WTC11 (cell line): Measurements from ENCODE around the gene SORT1. TPM values are rescaled to one million over a fixed set of nuclear protein-coding genes. Genes with fewer than 3 reads are reported as not detected.

ENCODE experiments used
- ATAC-seq: fragments of 200-7000 bp; cut with Tn5 transposase; 2 replicates; pipeline ENCODE4 v1.10.0; 2021; ENCODE audit warnings: mild to moderate bottlenecking, moderate library complexity
- CTCF ChIA-PET: fragments of 300-600 bp; sonication (Branson Sonifier 250); formaldehyde crosslinking; loops from one replicate; lab custom pipeline; 2021; ENCODE audit warnings: antibody characterized with exemption; lab: Charles Lee
- POLR2A ChIA-PET: fragments of 350-600 bp; sonication (Branson Sonifier 250); formaldehyde crosslinking; loops from one replicate; lab custom pipeline; 2021; ENCODE audit warnings: antibody characterized with exemption; lab: Charles Lee
- DNase-seq: peaks from one replicate; pipeline ENCODE4 v3.0.0; 2021; ENCODE audit warnings: low spot score
- H3K27ac Mint-ChIP-seq: 2 replicates; pipeline ENCODE4 v1.8.0; 2021; ENCODE audit warnings: mixed read lengths
- H3K27me3 Mint-ChIP-seq: 2 replicates; pipeline ENCODE4 v1.8.0; 2021; ENCODE audit warnings: low read depth, mild to moderate bottlenecking, moderate library complexity, mixed read lengths
- H3K36me3 Mint-ChIP-seq: 2 replicates; pipeline ENCODE4 v1.8.0; 2021; ENCODE audit warnings: mixed read lengths
- H3K4me1 Mint-ChIP-seq: 2 replicates; pipeline ENCODE4 v1.8.0; 2022; ENCODE audit warnings: mixed read lengths
- H3K4me3 Mint-ChIP-seq: 2 replicates; pipeline ENCODE4 v1.8.0; 2021; ENCODE audit warnings: mild to moderate bottlenecking, moderate library complexity, mixed read lengths
- H3K9me3 Mint-ChIP-seq: 2 replicates; pipeline ENCODE4 v1.8.0; 2021; ENCODE audit warnings: mixed read lengths
- ATF1 ChIP-seq: sonication (generic); formaldehyde crosslinking; IDR thresholded peaks from 2 replicates; pipeline ENCODE4 v1.8.1; 2023; ENCODE audit warnings: mild to moderate bottlenecking, moderate library complexity, missing genetic modification reagents
- FOXP1 ChIP-seq: sonication (generic); formaldehyde crosslinking; IDR thresholded peaks from 2 replicates; pipeline ENCODE4 v1.8.0; 2022; ENCODE audit warnings: missing genetic modification reagents, mild to moderate bottlenecking, moderate library complexity, borderline replicate concordance
- IRF2 ChIP-seq: sonication (generic); formaldehyde crosslinking; IDR thresholded peaks from 2 replicates; pipeline ENCODE4 v1.8.0; 2022; ENCODE audit warnings: low read depth, missing genetic modification reagents, borderline replicate concordance
- JAZF1 ChIP-seq: fragments of 250-450 bp; sonication (Bioruptor Pico); IDR thresholded peaks from 2 replicates; pipeline ENCODE4 v1.9.0; 2021; ENCODE audit warnings: moderate library complexity, mild to moderate bottlenecking, inconsistent platforms
- MAX ChIP-seq: sonication (generic); formaldehyde crosslinking; IDR thresholded peaks from 2 replicates; pipeline ENCODE4 v1.8.0; 2022; ENCODE audit warnings: mild to moderate bottlenecking, missing genetic modification reagents
- MLX ChIP-seq: sonication (generic); formaldehyde crosslinking; IDR thresholded peaks from 2 replicates; pipeline ENCODE4 v1.8.1; 2023; ENCODE audit warnings: mild to moderate bottlenecking, missing genetic modification reagents, moderate library complexity
- MXD4 ChIP-seq: fragments of 250-450 bp; sonication (Bioruptor Pico); IDR thresholded peaks from 2 replicates; pipeline ENCODE4 v1.8.0; 2021; ENCODE audit warnings: mild to moderate bottlenecking, moderate library complexity, borderline replicate concordance
- NR2C2 ChIP-seq: sonication (generic); formaldehyde crosslinking; IDR thresholded peaks from 2 replicates; pipeline ENCODE4 v1.8.0; 2022; ENCODE audit warnings: mild to moderate bottlenecking, missing genetic modification reagents
- STAT6 ChIP-seq: sonication (generic); formaldehyde crosslinking; conservative IDR thresholded peaks from 2 replicates; pipeline ENCODE4 v1.8.1; 2023; ENCODE audit warnings: mild to moderate bottlenecking, low read depth, missing genetic modification reagents, moderate library complexity
- ZNF317 ChIP-seq: sonication (generic); formaldehyde crosslinking; IDR thresholded peaks from 2 replicates; pipeline ENCODE4 v1.8.1; 2023; ENCODE audit warnings: low read depth, mild to moderate bottlenecking, moderate library complexity, missing genetic modification reagents, borderline replicate concordance
- ZNF423 ChIP-seq: fragments of 250-450 bp; sonication (Bioruptor Pico); IDR thresholded peaks from 2 replicates; pipeline ENCODE4 v2.1.2; 2022; ENCODE audit warnings: mild to moderate bottlenecking, moderate library complexity
- ZNF532 ChIP-seq: fragments of 250-450 bp; sonication (Bioruptor Pico); IDR thresholded peaks from 2 replicates; pipeline ENCODE4 v1.9.0; 2021; ENCODE audit warnings: mild to moderate bottlenecking, borderline replicate concordance
- total RNA-seq: library from RNA; stranded (reverse); gene quantifications from 3 replicates; pipeline ENCODE4 v1.2.3, GENCODE V29; 2021
- TF ChIP-seq, protein P1 (sequence below): sonication (generic); formaldehyde crosslinking; IDR thresholded peaks from 2 replicates; pipeline ENCODE4 v1.8.1; 2023; ENCODE audit warnings: mild to moderate bottlenecking, missing genetic modification reagents, borderline replicate concordance
- TF ChIP-seq, protein P2 (sequence below): sonication (generic); formaldehyde crosslinking; IDR thresholded peaks from 2 replicates; pipeline ENCODE4 v1.8.1; 2022; ENCODE audit warnings: missing genetic modification reagents, borderline replicate concordance

The SORT1 gene
- total RNA-seq, 1 experiment from 2014 or later, result 55.9 TPM

- no peak for DNase-seq
- POLR2A ChIA-PET, result interaction anchor here (1.7 kb wide), 1 partner anchor 40 kb away, joined by 4 read pairs; the partner anchor contains the start of gene PSRC1
- H3K4me1 Mint-ChIP-seq, result peaks cover 11% of the 10 kb centered on the region
- TF ChIP-seq MAX (CRISPR knock-in tag), result no peak
- TF ChIP-seq IRF2 (CRISPR knock-in tag), result no peak
- TF ChIP-seq, protein P1, sequence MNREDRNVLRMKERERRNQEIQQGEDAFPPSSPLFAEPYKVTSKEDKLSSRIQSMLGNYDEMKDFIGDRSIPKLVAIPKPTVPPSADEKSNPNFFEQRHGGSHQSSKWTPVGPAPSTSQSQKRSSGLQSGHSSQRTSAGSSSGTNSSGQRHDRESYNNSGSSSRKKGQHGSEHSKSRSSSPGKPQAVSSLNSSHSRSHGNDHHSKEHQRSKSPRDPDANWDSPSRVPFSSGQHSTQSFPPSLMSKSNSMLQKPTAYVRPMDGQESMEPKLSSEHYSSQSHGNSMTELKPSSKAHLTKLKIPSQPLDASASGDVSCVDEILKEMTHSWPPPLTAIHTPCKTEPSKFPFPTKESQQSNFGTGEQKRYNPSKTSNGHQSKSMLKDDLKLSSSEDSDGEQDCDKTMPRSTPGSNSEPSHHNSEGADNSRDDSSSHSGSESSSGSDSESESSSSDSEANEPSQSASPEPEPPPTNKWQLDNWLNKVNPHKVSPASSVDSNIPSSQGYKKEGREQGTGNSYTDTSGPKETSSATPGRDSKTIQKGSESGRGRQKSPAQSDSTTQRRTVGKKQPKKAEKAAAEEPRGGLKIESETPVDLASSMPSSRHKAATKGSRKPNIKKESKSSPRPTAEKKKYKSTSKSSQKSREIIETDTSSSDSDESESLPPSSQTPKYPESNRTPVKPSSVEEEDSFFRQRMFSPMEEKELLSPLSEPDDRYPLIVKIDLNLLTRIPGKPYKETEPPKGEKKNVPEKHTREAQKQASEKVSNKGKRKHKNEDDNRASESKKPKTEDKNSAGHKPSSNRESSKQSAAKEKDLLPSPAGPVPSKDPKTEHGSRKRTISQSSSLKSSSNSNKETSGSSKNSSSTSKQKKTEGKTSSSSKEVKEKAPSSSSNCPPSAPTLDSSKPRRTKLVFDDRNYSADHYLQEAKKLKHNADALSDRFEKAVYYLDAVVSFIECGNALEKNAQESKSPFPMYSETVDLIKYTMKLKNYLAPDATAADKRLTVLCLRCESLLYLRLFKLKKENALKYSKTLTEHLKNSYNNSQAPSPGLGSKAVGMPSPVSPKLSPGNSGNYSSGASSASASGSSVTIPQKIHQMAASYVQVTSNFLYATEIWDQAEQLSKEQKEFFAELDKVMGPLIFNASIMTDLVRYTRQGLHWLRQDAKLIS (CRISPR knock-in tag), result no peak
- TF ChIP-seq JAZF1, result no peak
- no peak for TF ChIP-seq MLX (CRISPR knock-in tag)
- TF ChIP-seq, protein P2, sequence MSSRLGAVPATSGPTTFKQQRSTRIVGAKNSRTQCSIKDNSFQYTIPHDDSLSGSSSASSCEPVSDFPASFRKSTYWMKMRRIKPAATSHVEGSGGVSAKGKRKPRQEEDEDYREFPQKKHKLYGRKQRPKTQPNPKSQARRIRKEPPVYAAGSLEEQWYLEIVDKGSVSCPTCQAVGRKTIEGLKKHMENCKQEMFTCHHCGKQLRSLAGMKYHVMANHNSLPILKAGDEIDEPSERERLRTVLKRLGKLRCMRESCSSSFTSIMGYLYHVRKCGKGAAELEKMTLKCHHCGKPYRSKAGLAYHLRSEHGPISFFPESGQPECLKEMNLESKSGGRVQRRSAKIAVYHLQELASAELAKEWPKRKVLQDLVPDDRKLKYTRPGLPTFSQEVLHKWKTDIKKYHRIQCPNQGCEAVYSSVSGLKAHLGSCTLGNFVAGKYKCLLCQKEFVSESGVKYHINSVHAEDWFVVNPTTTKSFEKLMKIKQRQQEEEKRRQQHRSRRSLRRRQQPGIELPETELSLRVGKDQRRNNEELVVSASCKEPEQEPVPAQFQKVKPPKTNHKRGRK (CRISPR knock-in tag), result no peak
- TF ChIP-seq ZNF423 (CRISPR knock-in tag), result no peak
- TF ChIP-seq NR2C2, result no peak
- no peak for TF ChIP-seq ZNF317
- no peak for TF ChIP-seq STAT6 (CRISPR knock-in tag)
- no peak for TF ChIP-seq ATF1 (CRISPR knock-in tag)
- TF ChIP-seq, all 79 proteins: peak for 0
- CTCF ChIA-PET, result interaction anchor here (1.3 kb wide), 1 partner anchor 75 kb away, joined by 4 read pairs; no protein-coding TSS in a partner anchor
- Mint-ChIP-seq H3K4me3 (no peak overlapping the region), H3K27me3 (no peaks in the 10 kb centered on the region), H3K27ac (no peak overlapping the region), H3K9me3 (no peaks in the 10 kb centered on the region), H3K36me3 (peaks cover 50% of the 10 kb centered on the region)
- ATAC-seq, result no peak
Measured at GRCh38 chr1:109322974-109323373, 74.7 kb downstream of the SORT1 start.

DNA sequence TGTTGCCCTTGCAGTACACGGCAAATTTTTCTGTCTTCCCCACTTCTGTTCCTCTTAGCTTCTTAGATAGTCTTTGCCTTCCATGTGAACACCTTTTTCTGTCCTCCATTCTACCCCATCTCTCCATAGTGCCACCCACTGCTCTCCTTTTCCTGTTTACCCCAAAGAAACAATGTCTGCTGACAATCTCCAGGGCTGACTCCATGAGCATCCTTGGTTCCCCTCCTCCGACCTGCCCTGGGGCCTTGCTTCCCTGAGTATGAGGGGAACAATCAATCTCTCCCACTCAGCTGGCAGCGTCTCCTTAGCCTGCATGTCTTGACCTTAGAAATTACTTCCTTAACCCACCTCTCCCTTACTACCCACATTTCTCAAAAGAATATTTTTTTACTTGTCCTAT lies 78.6 kb downstream of the SORT1 start:
- ATAC-seq (peak; percentile 63), DNase-seq (no peak)
- CTCF ChIA-PET, result interaction anchor here (0.6 to 1.0 kb wide), 2 partner anchors 21 to 41 kb away, joined by 3 read pairs; no protein-coding TSS in a partner anchor
- H3K4me1 Mint-ChIP-seq, result peaks cover 11% of the 10 kb centered on the region
- POLR2A ChIA-PET, result no interaction called here
- no peaks in the 10 kb centered on the region for H3K9me3 Mint-ChIP-seq
- H3K27ac Mint-ChIP-seq, result peak overlapping the region; percentile 3
- no peak overlapping the region for H3K4me3 Mint-ChIP-seq
- TF ChIP-seq ZNF317 (peak; percentile 59; the same call in 1 of the 2 replicates), ZNF532 (no peak), FOXP1 (CRISPR knock-in tag) (no peak), IRF2 (CRISPR knock-in tag) (no peak), MXD4 (CRISPR knock-in tag) (no peak)
- no peaks in the 10 kb centered on the region for H3K27me3 Mint-ChIP-seq
- peaks cover 61% of the 10 kb centered on the region for H3K36me3 Mint-ChIP-seq
